SU-DHL-6 (cell line): ENCODE measurements around the gene ARL13B.
"Not testable (repeated sequence)": the region's sequence is repeated elsewhere in the genome, so short reads cannot be mapped to it uniquely, and the experiment has no call there.

Experiments used
- EZH2phosphoT487 ChIP-seq: fragments of 200-600 bp; sonication (generic), shearing (Covaris generic); conservative IDR thresholded peaks from 2 replicates; pipeline ENCODE4 v1.6.1; 2018; ENCODE audit warnings: mild to moderate bottlenecking, antibody characterized with exemption, low read length, moderate library complexity, mixed read lengths
- TF ChIP-seq, protein P1 (sequence below): fragments of 200-600 bp; sonication (generic); IDR thresholded peaks from one replicate; pipeline ENCODE4 v1.5.1; 2017; ENCODE audit warnings: antibody characterized with exemption, mild to moderate bottlenecking, low read length, moderate library complexity; ENCODE audit not compliant: insufficient read depth, poor library complexity, severe bottlenecking

DNA sequence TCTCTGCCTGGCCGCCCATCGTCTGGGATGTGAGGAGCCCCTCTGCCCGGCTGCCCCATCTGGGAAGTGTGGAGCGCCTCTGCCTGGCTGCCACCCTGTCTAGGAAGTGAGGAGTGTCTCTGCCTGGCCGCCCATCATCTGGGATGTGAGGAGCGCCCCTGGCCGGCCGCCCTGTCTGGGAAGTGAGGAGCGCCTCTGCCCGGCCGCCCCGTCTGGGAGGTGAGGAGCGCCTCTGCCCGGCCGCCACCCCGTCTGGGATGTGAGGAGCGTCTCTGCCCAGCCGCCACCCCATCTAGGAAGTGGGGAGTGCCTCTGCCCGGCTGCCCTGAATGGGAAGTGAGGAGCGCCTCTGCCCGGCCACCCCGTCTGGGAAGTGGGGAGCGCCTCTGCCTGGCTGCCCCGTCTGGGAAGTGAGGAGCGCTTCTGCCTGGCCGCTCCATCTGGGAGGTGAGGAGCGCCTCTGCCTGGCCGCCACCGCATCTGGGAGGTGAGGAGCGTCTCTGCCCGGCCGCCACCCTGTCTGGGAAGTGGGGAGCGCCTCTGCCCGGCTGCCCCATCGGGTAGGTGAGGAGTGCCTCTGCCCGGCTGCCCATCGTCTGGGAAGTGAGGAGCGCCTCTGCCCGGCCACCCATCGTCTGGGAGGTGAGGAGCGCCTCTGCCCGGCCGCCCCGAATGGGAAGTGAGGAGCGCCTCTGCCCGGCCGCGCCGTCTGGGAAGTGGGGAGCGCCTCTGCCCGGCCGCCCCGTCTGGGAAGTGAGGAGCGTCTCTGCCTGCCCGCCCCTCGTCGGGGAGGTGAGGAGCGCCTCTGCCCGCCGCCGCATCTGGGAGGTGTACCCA is 64.4 kb downstream of the ARL13B start:
- TF ChIP-seq, protein P1, sequence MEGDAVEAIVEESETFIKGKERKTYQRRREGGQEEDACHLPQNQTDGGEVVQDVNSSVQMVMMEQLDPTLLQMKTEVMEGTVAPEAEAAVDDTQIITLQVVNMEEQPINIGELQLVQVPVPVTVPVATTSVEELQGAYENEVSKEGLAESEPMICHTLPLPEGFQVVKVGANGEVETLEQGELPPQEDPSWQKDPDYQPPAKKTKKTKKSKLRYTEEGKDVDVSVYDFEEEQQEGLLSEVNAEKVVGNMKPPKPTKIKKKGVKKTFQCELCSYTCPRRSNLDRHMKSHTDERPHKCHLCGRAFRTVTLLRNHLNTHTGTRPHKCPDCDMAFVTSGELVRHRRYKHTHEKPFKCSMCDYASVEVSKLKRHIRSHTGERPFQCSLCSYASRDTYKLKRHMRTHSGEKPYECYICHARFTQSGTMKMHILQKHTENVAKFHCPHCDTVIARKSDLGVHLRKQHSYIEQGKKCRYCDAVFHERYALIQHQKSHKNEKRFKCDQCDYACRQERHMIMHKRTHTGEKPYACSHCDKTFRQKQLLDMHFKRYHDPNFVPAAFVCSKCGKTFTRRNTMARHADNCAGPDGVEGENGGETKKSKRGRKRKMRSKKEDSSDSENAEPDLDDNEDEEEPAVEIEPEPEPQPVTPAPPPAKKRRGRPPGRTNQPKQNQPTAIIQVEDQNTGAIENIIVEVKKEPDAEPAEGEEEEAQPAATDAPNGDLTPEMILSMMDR: not testable (repeated sequence)
- not testable (repeated sequence) for TF ChIP-seq EZH2phosphoT487
